HepG2 (cell line): Measurements from ENCODE around the gene USP8. TPM values are rescaled to one million over a fixed set of nuclear protein-coding genes. Genes with fewer than 3 reads are reported as not detected.

Experiments used
- HNRNPLL ChIP-seq: fragments of 200-400 bp; formaldehyde crosslinking; IDR thresholded peaks from 2 replicates; pipeline ENCODE4 v1.6.1; 2017; ENCODE audit warnings: mild to moderate bottlenecking, low read depth, low read length; ENCODE audit not compliant: poor library complexity, severe bottlenecking
- MTF1 ChIP-seq: sonication (generic); formaldehyde crosslinking; IDR thresholded peaks from 2 replicates; pipeline ENCODE4 v1.5.0; 2020; ENCODE audit warnings: missing genetic modification reagents
- RXRA ChIP-seq: sonication (generic); formaldehyde crosslinking; IDR thresholded peaks from 2 replicates; pipeline ENCODE4 v1.5.1; 2020; ENCODE audit warnings: missing genetic modification reagents
- ZMYM4 ChIP-seq: sonication (generic); formaldehyde crosslinking; IDR thresholded peaks from 2 replicates; pipeline ENCODE4 v1.8.1; 2023; ENCODE audit warnings: mild to moderate bottlenecking, missing genetic modification reagents
- ZNF33B ChIP-seq: sonication (generic); formaldehyde crosslinking; IDR thresholded peaks from 2 replicates; pipeline ENCODE4 v1.5.1; 2020; ENCODE audit warnings: mild to moderate bottlenecking, missing genetic modification reagents
- ZNF607 ChIP-seq: sonication (generic); formaldehyde crosslinking; IDR thresholded peaks from 2 replicates; pipeline ENCODE4 v1.5.1; 2020; ENCODE audit warnings: missing genetic modification reagents, mild to moderate bottlenecking, borderline replicate concordance
- polyA plus RNA-seq, 8 experiments: library from polyadenylated mRNA; depleted of rRNA in 3 of 8; stranded (reverse) in 7 of 8; unstranded in 1 of 8; fragments of >200 nt; fragmentation: Illumina TruSeq in 4 of 8; extraction: Trizol in 4 of 8; gene quantifications; 2 replicates each; pipeline versions ENCODE4 v1.2.1 to v1.2.3, GENCODE V29; 2011 to 2016; ENCODE audit warnings: low read depth in 4 of 8, missing spikeins in 1 of 8, mixed read lengths in 1 of 8; ENCODE audit not compliant: insufficient read depth in 1 of 8
- total RNA-seq, 5 experiments: library from RNA; depleted of rRNA; stranded (reverse); fragments of >200 nt; fragmentation: Illumina TruSeq; extraction: Trizol; gene quantifications; 2 replicates each; pipeline ENCODE4 v1.2.3, GENCODE V29; 2016; ENCODE audit warnings: low read depth in 1 of 5
- TF ChIP-seq, protein P1 (sequence below): sonication (generic); formaldehyde crosslinking; IDR thresholded peaks from 2 replicates; pipeline ENCODE4 v1.9.0; 2021; ENCODE audit warnings: mild to moderate bottlenecking, missing genetic modification reagents
- TF ChIP-seq, protein P2 (sequence below): sonication (generic); formaldehyde crosslinking; IDR thresholded peaks from 2 replicates; pipeline ENCODE4 v1.4.0; 2020; ENCODE audit warnings: missing genetic modification reagents
- TF ChIP-seq, protein P3 (sequence below): sonication (generic); formaldehyde crosslinking; IDR thresholded peaks from 2 replicates; pipeline ENCODE4 v1.4.0; 2020; ENCODE audit warnings: low read depth, missing genetic modification reagents

Gene USP8
- total and polyA plus RNA-seq, 2 of the 13 experiments (the other 11 are each of a cell fraction or from before 2014, with no cell fraction given), result 36.4 to 50.7 TPM

DNA sequence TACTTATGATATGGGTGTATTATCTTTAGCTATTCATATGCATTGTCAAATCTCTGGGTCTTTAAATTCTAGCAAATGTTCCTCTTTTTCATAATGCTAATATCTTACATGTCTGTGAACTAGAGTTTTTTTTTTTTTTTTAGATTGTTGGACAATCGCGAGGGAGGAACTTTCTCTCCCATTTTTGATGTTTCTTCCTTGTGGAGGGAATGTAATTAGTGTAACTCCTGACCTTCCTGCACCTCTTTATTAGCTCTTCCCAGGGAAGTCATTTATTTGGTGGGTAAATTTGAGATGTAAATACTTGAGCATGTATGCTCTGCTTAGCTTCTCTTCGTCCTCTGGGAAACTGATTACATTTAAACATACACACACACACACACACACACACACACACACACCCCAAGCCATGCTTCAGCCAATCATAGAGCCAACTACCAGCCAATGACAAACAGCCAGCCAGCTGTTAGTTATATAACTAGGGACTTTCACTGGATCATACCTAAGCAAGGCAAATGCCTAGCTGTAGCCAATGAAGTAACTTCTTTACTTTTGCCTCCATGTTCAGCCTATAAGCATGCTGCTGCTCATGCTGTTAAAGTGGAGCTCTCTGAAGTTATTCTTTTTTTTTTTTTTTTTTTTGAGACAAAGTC, 8.3 kb upstream of the USP8 start (continued):
- TF ChIP-seq, protein P1, sequence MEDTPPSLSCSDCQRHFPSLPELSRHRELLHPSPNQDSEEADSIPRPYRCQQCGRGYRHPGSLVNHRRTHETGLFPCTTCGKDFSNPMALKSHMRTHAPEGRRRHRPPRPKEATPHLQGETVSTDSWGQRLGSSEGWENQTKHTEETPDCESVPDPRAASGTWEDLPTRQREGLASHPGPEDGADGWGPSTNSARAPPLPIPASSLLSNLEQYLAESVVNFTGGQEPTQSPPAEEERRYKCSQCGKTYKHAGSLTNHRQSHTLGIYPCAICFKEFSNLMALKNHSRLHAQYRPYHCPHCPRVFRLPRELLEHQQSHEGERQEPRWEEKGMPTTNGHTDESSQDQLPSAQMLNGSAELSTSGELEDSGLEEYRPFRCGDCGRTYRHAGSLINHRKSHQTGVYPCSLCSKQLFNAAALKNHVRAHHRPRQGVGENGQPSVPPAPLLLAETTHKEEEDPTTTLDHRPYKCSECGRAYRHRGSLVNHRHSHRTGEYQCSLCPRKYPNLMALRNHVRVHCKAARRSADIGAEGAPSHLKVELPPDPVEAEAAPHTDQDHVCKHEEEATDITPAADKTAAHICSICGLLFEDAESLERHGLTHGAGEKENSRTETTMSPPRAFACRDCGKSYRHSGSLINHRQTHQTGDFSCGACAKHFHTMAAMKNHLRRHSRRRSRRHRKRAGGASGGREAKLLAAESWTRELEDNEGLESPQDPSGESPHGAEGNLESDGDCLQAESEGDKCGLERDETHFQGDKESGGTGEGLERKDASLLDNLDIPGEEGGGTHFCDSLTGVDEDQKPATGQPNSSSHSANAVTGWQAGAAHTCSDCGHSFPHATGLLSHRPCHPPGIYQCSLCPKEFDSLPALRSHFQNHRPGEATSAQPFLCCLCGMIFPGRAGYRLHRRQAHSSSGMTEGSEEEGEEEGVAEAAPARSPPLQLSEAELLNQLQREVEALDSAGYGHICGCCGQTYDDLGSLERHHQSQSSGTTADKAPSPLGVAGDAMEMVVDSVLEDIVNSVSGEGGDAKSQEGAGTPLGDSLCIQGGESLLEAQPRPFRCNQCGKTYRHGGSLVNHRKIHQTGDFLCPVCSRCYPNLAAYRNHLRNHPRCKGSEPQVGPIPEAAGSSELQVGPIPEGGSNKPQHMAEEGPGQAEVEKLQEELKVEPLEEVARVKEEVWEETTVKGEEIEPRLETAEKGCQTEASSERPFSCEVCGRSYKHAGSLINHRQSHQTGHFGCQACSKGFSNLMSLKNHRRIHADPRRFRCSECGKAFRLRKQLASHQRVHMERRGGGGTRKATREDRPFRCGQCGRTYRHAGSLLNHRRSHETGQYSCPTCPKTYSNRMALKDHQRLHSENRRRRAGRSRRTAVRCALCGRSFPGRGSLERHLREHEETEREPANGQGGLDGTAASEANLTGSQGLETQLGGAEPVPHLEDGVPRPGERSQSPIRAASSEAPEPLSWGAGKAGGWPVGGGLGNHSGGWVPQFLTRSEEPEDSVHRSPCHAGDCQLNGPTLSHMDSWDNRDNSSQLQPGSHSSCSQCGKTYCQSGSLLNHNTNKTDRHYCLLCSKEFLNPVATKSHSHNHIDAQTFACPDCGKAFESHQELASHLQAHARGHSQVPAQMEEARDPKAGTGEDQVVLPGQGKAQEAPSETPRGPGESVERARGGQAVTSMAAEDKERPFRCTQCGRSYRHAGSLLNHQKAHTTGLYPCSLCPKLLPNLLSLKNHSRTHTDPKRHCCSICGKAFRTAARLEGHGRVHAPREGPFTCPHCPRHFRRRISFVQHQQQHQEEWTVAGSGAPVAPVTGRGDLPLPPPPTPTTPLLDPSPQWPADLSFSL, result peak; percentile 70; the same call in 1 of the 2 replicates
- TF ChIP-seq MTF1 (CRISPR knock-in tag), result no peak
- no peak for TF ChIP-seq HNRNPLL
- TF ChIP-seq, protein P2, sequence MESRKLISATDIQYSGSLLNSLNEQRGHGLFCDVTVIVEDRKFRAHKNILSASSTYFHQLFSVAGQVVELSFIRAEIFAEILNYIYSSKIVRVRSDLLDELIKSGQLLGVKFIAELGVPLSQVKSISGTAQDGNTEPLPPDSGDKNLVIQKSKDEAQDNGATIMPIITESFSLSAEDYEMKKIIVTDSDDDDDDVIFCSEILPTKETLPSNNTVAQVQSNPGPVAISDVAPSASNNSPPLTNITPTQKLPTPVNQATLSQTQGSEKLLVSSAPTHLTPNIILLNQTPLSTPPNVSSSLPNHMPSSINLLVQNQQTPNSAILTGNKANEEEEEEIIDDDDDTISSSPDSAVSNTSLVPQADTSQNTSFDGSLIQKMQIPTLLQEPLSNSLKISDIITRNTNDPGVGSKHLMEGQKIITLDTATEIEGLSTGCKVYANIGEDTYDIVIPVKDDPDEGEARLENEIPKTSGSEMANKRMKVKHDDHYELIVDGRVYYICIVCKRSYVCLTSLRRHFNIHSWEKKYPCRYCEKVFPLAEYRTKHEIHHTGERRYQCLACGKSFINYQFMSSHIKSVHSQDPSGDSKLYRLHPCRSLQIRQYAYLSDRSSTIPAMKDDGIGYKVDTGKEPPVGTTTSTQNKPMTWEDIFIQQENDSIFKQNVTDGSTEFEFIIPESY (CRISPR knock-in tag), result no peak
- TF ChIP-seq, protein P3, sequence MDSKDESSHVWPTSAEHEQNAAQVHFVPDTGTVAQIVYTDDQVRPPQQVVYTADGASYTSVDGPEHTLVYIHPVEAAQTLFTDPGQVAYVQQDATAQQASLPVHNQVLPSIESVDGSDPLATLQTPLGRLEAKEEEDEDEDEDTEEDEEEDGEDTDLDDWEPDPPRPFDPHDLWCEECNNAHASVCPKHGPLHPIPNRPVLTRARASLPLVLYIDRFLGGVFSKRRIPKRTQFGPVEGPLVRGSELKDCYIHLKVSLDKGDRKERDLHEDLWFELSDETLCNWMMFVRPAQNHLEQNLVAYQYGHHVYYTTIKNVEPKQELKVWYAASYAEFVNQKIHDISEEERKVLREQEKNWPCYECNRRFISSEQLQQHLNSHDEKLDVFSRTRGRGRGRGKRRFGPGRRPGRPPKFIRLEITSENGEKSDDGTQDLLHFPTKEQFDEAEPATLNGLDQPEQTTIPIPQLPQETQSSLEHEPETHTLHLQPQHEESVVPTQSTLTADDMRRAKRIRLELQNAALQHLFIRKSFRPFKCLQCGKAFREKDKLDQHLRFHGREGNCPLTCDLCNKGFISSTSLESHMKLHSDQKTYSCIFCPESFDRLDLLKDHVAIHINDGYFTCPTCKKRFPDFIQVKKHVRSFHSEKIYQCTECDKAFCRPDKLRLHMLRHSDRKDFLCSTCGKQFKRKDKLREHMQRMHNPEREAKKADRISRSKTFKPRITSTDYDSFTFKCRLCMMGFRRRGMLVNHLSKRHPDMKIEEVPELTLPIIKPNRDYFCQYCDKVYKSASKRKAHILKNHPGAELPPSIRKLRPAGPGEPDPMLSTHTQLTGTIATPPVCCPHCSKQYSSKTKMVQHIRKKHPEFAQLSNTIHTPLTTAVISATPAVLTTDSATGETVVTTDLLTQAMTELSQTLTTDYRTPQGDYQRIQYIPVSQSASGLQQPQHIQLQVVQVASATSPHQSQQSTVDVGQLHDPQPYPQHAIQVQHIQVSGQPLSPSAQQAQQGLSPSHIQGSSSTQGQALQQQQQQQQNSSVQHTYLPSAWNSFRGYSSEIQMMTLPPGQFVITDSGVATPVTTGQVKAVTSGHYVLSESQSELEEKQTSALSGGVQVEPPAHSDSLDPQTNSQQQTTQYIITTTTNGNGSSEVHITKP (CRISPR knock-in tag), result no peak
- TF ChIP-seq ZNF607 (CRISPR knock-in tag), result no peak
- TF ChIP-seq ZMYM4 (CRISPR knock-in tag), result peak; percentile 74; the same call in 1 of the 2 replicates
- TF ChIP-seq ZNF33B (CRISPR knock-in tag), result no peak
- TF ChIP-seq RXRA (CRISPR knock-in tag), result no peak
